ENCODE results near the gene PDE5A. TPM values are rescaled to one million over a fixed set of nuclear protein-coding genes. Genes with fewer than 3 reads are reported as not detected.
A peak's percentile ranks its signal among the peaks of the same experiment; 100 is the strongest.

The PDE5A gene
- total RNA-seq, 1 experiment from 2014 or later: 0.24 TPM

DNA sequence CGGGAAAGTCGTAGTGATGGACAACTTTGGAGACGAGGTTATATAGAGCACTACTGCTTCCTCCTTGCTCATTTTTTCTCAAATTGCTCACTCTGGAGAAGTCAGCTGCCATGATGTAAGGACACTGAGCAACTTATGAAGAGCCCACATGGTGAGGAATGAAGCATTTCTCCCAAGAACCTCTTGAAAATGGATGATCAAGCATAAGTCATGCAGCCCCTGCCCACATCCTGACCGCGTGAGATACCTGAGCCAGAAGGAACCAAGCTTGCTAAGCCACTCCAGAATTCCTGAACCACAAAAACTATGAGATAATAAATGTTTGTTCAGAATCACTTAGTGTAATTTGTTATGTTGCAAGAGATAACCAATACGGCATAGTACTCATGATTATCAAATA is 42.8 kb downstream of the PDE5A start:
- DNase-seq (ENCODE audit: low read depth): no peak

- no peak for DNase-seq (ENCODE audit: low read depth)
Measured at GRCh38 chr4:119581190-119581873, 47.3 kb downstream of the PDE5A start.

- DNase-seq (ENCODE audit: low read depth): no peak
Measured at GRCh38 chr4:119580293-119580692, 48.3 kb downstream of the PDE5A start.

GRCh38 chr4:119579823-119580222 is 48.8 kb downstream of the PDE5A start:
- DNase-seq (ENCODE audit: low read depth): no peak

GRCh38 chr4:119570401-119570800 is 58.2 kb downstream of the PDE5A start:
- no peak for DNase-seq (ENCODE audit: low read depth)

GRCh38 chr4:119564106-119564505 is 64.5 kb downstream of the PDE5A start:
- no peak for DNase-seq (ENCODE audit: low read depth)

DNA sequence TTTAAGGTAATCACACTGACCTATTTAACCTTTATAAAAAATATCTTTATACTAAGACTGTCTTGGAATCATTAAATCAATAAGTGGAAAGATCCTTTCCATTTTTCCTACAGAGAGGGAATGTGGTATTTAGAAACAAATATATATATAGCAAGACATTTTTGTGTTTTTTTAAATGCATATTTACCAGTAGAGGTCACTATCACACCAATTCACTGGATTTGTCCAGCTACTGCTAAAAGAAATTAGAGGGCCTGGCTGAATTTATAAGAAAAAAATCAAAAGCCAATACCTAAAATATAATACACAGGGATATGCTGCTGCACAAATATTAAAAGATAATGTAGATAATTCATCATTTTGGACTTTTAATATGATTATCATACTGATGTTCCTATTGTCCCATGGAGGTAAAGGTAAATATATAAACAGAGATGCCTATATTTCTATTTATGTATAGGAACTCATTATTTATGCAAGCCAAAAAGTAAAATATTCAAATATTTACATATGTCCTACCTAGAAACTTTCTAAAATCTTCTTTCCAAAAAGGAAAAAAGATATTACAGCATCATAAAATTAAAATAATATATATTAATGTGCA is 69.5 kb downstream of the PDE5A start:
- DNase-seq (ENCODE audit: low read depth): peak; percentile 40

- no peak for DNase-seq (ENCODE audit: low read depth)
Measured at GRCh38 chr4:119550857-119551532, 77.6 kb downstream of the PDE5A start.

DNA sequence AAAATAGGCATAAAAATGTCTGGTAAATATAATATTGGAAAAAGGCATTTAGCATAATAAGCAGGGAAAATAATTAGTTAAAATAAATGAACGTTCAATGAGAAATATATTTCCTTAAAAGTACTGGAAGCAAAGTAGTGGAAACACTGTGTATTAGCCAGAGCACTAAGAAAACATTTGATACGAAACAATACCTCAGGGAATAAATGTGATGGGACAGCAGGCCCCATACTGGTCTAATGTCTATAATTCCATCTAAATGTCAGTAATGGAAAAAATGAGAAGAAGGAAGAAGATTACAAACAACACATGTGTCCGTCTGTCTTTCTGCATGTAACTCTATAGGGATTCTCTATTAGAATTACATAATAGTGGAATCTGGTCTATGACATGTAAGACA is 79.0 kb downstream of the PDE5A start:
- no peak for DNase-seq (ENCODE audit: low read depth)

DNA sequence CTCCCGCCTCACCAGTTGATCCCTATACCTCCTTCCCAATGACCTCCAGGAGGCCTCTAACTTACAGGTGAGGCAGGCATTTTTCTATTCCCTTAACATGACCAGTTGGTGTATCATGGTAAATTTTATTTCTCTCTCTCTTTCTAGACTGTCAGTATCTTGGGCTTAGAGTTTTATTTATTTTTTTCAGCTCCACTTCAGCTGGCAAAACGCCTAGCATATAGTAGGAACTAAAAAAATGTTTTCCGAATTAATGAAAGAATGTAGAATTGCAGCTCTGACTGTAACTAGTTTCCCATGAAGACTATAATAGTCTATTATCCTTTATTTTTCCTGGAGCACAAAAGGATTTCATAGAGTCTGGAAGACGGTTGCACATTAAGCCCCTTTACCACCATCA is 84.8 kb downstream of the PDE5A start:
- DNase-seq (ENCODE audit: low read depth): no peak

- no peak for DNase-seq (ENCODE audit: low read depth)
Measured at GRCh38 chr4:119543187-119543586, 85.4 kb downstream of the PDE5A start.

GRCh38 chr4:119540249-119540648 is 88.4 kb downstream of the PDE5A start:
- DNase-seq (ENCODE audit: low read depth): no peak

DNA sequence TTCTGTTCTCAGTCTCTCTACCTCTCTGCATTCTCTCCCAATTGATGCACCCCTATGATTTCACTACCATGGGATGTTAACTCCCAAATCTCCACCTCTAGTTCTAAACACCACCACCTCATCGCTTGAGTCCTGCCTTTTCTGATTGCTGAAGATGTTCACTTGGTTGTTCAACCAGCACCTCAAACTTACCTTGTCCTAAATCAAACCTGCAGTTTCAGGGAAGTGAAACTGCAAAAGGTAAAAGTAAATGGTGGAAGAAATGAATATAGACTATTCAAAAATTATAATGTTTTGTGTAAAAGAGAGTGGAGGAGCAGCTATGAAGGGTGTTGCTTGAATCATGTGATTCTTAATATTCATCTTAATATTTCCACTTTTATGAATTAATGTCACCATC is 91.0 kb downstream of the PDE5A start:
- DNase-seq (ENCODE audit: low read depth): no peak

DNA sequence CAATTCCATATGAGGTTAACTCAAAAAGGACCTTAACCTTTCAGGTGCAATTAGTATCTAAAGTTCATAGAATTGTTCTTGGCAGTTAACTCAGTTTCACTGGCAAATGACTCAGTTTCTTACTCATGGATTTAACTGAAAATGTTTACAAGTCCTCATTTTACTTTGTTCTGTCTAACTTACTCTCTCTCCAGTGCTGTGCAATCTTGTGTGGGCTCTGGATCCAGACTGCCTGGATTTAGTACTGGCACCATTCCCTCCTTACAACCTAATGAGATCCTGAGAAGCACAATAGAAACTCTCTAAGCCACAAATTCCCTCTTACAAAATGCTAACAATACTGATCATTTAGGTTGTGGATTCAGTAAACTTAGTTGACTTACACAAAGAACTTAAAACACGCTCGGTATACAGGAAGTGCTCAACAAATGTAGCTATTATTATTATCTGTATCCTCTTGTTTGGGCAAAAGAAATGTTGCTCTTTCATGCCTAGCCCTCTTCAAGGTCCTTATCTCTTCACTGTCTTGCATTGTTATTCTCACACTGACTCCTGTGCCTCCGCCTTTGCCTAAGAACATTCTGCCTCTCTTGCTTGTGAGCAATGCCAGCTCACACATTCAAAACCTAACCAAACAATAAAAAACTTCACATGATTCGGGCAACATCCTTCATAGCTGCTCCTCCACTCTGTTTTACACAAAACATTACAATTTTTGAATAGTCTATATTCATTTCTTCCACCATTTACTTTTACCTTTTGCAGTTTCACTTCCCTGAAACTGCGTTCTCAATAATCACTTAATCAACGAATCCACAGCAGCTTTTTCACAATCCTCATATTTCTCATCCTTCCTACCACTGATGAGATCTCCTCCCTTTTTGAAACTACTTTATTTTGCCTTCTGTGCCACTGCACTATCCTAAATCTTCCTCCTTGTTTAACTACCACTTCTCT is 91.8 kb downstream of the PDE5A start:
- no peak for DNase-seq (ENCODE audit: low read depth)

- no peak for DNase-seq (ENCODE audit: low read depth)
Measured at GRCh38 chr4:119532319-119532718, 96.3 kb downstream of the PDE5A start.

DNA sequence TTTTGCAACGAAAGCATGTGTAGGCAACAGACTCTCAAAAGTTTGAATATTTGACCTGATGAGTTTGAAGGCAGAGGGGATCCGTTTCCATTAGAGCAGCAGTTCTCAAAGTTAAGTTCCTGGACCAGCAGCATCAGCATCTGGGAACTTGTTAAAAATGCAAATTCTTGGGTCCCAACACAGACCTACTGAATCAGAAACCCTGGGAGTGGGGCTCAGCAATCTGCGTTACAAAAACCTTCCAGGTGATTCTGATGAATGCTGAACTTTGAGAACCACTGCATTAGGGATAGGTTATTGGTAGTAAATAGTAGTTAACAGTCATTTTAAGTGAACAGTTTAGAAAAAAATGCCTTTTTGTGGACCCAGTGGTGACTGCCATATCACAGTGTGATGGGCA is 98.8 kb downstream of the PDE5A start:
- no peak for DNase-seq (ENCODE audit: low read depth)

- peak; percentile 3 for DNase-seq (ENCODE audit: low read depth)
Measured at GRCh38 chr4:119526786-119527550, 101.6 kb downstream of the PDE5A start.

DNA sequence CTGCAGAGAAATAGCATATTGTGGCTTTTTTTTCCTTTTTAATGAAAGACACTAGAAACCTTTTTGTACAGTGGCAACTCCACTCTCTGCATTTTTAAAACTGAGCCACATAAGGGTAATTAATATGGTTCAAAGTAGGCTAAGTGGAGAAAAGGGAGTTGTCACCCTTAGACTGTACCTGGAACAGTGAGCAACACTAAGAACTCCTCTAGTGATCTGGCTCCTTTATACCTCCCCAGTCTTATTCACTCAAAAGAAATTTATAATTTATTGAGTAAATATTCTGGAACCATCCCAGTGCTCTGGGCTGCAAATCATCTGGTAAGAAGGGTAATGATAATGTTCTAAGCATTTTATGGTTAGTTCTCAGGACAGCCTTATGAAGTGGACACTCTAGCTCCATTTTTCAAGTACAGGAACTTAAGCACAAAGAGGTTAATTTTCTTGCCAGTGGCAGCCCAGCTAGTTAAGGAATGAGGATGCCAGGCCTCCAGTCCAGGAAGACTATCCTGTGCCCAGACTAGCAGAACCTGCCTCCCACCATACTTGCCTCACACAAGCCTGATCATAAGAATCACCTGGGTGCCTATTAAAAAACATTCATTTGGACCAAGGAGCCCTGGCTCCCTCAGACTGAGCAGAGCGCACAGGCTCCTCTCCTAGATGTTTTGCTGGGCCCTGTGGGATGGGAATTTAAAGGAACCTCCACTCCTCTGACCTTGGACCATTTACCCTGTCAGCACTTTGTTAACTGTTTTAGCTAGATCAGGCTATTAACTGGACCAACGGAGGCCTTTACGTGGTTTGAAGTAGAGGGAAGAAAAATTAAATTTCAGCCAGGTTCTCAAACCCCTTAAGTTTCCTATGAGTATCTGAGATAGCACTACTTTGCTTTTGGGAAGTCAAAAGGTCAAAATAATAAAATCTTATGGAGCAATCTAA is 102.6 kb downstream of the PDE5A start:
- no peak for DNase-seq (ENCODE audit: low read depth)

- DNase-seq (ENCODE audit: low read depth): peak; percentile 61
Measured at GRCh38 chr4:119525005-119525749, 103.4 kb downstream of the PDE5A start.

All from RPMI7951 (cell line).